GM19438 (cell line): ENCODE data around the gene TMEM115.

Experiments used
- ATAC-seq: cut with Tn5 transposase; IDR thresholded peaks from one replicate; pipeline ENCODE4 v1.9.1; 2021; ENCODE audit warnings: low read depth; ENCODE audit not compliant: unreplicated experiment

TMEM115 gene

DNA sequence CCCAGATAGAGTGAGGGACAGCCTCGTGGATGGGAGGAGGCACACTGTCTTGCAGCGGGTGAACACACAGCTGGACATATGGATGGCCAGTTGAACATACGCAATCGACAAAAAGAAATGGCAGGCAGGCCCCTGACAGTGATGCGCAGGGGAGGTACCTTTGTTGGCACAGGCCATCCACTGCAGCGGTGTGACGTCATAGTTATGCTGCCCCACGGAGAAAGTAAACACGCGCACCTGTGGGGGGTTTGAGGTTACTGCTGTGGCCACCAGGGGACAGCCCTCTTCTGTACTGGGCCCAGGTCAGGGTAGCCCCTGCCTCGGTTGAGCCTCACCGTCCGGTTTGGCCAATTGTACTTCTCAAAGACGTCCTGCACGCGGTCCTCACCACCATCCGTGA, 19.4 kb upstream of the TMEM115 start:
- ATAC-seq: no peak

DNA sequence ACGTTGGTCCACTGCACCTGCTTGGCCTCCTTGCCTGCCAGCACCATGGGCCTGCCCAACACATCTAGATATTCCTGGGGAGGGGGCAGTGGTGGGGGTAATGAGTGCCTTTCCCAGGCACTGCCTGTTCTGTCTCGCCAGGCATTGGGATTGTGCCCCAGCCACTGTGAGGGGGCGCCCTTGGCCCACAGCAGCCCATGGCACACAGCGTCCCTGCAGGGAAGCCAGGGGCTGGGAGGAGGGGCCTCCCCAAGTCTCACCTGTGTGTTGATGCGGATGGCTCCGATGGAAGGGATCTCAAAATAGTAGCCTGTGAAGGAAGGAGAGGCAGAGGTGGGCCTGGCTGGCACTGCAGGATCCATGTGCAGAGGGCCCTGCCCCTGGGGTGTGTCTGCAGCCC, 18.7 kb upstream of the TMEM115 start:
- ATAC-seq: no peak

DNA sequence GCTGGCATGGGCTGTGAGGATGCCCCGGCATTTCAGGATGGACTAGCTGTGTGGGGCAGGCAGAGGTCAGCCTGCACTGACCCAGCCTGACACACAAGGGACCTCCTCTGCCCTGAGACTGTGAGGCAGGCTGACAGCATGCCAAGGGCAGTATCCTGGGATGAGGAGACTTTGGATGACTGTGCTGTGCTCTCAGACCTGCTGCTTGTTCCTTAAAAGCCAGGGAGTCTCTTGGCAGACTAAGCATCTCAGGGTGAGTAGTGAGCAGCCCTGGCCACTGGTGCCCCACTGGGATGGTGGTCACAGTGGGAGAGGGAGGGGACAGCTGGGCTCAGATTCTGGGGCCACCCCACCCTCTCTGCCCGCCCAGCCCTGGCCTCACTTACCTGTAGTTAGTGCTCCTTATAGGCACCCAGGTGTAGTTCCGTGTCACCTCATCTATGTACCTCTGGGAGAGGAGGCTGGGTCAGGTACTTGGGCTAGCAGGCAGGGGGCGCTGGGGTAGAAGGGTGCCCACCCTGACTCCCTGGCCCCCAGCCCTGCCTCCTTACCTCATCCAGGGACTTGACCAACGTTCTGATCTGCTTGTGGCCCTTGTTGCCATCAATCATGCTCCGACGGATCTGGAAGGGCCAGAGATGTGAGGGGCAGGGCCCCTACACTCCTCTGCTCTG, 16.1 kb upstream of the TMEM115 start:
- ATAC-seq: no peak

DNA sequence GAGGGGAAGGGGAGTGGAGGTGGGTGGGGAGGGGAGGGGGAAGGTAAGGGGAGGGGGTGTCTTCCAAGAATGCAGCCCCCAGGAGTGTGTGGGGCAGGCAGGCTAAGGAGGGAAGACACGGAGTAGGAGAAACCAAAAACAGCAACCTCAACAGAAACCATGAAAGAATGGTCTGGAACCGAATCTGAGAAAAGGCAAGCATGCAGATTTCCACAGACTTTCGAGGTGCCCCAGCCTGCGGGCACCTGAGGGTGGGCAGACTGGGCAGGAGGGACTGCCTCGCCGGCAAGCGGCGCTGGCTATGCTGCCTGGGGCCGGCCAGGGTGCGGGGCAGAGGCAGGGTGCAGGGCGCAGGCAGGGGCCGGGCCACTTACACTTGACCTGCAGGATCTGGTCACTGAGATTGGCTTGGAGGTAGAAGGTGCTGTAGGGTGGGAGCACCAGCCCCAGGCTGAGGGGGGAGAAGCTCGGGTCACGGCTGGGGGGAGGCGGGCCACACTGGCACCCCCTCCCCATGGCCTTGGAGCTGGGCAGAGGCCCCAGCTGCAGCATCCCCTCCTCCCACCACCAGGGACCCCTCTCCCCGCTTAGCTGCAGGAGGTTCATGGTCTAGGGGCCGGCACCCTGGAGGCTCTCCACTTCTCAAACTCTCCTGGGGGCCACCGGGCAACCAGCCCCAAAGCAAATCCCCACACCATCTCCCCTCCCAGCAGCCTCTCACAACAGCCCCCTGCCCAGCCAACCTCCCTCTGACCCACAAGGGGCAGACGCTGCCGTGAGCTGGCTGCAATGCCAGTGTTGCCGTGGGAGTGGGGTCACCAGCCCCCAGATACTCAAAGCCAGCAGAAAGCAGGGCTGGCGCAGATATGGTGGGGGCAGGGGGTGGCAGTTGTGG, 15.3 kb upstream of the TMEM115 start:
- ATAC-seq: no peak

DNA sequence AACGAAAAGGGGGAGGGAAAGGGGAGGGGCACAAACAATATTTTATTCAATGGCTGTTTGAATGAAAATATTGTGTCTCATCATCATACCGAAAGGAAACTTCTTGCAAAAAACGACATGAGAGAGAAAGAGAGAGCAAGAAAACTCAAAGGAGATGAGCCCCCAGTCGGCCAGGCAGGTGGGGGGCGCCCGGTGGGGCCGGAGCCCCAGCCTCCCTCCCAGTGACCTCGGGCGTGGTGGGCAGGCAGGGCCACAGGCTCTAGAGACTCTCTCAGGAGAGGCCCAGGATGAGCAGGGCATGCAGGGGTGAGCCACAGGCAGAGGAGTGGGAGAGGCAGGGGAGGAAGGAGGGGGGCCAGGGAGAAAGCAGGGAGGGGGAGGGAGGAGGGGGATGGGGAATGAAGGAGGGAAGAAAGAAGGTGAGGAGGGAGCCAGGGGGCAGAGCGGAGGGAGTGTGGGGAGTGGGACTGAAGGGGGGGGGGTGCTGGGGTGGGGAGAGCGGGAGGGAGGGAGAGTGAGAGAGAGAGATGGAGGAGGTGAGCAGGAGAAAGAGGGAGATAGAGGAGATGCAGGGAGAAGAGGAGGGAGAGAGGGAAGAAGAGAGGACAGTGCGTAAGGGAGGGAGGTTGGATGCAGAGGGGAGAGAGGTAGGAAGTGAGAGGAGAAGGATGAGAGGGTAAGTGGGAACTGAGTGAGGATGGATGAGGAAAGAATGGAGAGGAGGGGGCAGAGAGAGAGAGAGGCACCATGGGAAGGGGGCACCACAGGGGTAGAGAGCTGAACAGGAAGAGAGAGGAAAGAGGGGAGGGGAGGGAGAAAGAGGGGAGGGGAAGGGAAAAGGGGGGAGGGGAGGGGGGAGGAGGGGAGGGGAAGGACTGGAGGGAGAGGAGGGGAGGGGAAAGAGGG, 14.1 kb upstream of the TMEM115 start:
- ATAC-seq: no peak

DNA sequence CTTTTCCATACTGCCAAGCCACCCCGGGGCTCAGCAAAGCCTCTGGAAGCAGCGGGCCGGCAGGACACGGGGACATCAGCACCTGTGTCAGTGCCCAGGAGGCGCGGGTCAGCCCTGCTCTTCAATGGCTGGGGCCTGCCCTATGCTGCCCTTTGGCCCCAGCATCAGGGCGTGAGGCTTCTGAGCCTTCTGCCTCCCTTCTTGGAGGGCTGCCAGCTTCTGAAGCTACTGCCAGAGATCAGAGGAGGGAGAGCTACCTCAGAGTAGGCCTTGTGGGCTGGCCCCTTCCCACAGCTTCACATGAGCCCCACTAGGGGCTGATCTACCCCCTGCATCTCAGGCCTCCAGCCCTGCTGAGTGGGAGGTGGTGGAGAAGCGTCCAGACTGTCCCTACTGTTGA, 13.0 kb upstream of the TMEM115 start:
- no peak for ATAC-seq

DNA sequence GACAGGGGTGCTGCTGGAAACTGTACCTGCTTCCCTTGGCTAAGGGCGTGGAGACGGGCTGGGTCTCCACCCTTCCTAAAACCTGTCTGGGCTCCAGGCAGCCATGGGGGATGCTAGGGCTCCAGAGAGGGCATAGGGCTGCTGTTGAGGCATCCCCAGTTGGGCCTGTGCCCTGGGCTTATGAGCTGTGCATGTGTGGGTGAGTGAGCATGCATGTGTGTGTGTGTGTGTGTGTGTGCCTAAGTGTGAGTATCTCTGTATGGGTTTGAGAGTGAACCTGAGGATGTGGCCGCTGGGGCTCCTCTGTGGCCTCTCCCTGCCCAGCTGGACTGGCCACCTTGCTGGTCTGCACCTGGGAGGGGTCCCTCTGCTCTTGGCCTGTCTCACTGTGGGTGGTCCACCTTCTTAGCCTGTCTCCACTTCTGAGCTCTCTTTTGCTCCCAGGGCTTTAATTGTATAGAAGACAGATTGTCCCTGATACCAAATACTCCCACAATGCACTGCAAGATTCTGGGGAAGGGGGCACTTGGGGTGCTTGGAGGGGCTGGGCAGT, 11.9 kb upstream of the TMEM115 start:
- no peak for ATAC-seq

DNA sequence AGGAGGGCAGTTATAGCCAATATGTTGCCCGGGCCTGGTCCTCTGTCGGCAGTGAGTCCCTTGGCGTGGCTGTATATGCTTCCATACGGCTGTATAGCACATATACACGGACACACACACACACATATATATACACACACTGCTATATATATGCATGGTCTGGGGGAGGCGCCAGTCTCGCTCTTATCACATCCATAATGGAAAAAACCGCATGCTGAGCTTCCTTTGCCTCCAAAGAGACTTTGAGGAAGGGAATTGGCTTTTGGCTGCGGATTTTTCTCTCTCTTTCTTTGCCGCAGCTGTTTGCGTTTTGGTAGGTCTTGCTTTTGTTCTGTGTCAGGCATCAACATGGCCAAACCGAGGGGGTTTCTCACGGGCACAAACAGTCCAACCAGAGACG, 11.3 kb upstream of the TMEM115 start:
- ATAC-seq: no peak

DNA sequence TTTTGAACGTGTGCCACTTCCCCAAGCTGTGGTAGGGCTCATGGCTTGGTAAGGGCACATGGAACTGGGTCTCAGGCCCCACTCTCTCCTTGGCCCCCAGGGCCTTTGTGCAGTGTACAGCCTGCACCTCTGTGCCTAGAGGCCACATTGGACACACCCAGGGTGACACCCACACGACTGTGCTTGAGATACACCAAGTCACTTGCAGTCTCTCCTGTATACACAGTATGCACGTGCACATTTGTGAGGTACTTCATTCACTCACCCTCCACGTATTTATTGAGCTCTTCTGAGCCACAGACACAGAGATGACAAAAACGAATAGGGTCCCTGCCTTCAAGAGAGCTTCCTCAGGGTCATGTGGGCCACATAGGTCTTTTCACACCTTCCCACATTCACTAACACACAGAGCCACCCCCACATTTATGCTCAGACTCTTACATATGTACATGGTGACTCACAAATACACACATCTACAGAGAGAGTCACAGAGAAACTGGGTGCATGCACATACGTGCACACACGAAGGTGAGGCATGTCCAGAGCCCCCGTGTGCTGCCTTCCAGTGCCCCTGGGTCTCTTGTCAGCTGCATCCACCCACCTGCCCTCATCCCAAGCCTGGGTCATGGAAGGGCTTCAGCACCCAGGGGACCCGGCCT, 9.8 kb upstream of the TMEM115 start:
- no peak for ATAC-seq

DNA sequence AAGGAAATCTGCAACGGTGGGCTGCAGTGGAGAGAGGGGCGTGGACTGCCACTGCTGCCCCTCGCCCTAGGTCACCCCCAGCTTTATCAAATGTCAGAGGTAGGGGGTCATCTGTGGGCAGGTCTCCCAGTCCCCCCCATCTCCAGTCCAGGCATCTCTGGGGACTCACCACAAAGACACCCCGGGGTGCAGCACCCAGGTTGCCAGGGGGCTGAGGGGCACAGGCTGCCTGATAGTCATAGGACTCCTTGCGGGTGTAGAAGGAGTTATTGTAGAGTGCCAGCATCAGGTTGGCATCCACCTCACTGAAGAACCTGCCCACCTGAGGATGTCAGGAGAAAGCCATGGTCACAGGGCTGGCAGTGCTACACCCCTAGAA, 6.5 kb upstream of the TMEM115 start:
- ATAC-seq: no peak

DNA sequence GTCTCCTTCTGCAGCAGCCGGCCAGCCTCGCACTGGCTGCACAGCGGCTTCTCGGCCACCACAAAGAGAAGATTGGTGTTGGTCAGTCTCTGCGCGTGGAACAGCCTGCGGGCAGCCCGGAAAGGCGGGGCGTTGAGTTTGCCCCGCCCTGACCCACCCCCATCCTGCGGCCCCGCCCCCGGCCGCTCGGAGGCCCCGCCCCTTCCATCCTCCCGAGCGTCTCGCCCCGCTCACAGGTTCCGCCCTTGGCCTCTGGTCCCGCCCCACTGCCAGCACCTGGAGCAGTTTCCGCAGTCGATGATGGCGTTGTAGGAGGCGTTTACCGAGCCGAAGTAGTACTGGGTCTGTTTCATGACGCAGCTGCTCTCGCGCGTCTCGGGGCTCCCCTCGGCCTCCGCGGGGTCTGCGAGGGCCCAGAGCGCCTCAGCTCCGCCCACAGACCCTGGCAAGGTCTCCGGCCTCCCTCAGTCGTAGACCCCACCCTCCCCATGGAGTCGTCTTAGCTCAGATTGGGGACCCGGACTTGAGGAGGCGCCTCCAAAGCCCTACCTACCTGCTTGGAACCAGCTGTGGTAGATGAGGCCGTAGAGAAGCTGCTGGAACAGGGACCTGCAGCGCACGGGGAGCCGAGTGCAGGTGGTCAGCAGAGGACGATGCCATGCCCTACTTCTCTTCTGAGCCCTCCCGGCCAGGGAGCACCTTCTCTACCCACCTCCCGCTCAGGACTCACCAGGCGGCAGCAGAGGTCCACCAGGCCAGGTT, 5.9 kb upstream of the TMEM115 start:
- ATAC-seq: peak; percentile 83

DNA sequence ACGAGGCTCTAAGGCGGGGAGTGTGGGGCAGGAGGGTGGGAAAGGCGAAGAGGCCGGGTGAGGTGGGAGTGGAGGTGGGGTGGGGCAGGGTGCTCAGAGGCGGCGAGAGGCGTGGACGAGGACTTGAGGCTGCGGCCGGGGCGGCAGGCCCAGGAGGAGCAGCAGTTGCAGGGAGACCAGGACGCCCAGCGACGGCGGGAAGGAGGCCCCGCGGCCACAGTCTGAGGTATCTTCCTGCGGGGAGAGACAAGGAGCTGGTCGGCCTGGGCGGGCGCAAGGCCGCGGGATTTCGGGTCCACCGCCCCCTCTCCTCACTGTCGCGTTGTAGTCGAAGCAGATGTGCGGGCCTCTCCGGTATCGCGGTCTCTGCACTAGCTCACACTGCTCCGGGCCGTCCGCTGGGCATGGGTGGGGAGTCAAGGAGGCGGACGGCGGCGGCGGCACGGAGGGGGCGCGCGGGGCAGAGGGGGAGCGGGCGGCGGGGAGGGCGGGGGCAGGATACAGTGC, 5.3 kb upstream of the TMEM115 start:
- peak; percentile 35 for ATAC-seq

DNA sequence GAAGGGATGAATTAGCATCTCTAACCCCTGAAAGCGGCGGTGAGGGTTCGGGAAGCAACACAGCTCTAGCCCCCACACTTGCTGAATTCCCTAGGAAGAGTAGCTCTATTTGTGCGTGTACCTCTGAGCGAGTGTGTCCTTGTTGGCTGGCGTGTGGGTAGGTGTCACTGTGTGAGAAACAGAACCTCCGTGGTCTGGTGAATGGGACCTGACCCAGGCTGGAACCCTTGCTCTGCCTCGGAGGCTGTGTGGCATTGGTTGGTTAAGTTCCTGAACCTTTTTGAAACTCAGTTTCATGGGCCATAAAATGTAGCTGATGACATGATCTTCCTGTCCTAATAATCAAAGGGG, 414 bp upstream of the TMEM115 start:
- no peak for ATAC-seq

DNA sequence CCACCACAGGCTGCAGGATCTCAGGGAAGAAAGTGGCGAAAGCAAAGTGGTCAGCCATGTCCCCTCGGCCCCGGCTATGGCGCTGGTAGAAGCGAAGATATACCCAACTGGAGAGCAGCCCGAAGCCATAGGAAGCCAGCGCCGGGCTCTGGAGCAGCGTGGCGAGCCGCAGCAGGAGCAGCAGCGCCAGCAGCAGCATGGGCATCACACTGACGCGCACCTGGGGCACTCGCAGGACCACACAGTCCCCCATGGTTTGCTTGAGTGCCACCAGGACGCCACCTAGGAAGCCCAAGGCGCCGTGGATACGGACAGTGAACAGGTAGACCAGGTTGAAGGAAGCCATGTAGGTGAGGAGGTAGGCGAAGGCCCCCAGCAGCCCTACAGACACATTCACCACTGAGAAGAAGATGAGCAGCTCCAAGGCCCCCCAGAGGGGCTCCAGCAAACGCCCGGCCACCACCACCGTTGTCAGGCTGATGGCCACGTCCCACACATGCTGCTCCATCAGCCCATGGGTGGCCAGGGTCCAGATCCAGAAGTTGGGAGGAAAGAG, 888 bp downstream of the TMEM115 start:
- ATAC-seq: no peak

DNA sequence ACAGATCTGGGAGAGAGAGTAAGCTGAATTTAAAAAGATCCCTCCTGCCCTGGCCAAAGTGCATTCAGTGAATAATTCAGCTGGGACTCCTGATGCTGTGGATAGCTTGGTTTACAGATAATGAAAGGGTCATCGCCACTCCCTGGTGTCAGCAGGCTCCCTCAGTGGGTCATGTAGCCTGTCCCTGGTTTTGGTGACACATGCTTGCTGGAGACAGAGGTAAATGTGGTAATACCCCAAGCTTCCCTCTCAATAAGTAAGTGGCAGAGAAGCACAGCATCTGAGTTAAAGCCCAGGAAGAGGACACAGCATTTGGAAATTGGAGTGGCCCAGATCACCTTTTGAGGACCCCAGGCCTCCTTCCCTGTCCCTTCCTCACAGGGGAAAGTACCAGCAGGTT, 1.8 kb downstream of the TMEM115 start:
- no peak for ATAC-seq

DNA sequence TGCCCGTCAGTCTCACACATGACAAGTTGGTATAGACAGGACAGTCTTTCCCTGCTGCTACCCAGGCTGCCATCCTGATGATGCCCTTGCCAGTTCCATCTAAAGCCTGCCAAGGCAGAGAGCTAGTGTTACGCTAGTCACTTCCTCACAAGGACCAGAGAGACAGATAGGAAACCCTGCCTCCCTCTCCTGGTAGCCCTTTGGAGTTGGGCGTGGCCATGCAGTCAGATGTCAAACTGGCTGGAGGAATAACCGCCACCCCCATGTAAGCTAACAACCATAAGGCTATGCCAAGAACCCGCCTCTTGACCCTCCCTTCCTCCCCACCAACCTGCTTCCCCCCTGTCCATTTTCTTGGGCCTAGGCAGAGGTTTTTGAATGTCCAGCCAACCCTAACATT, 2.8 kb downstream of the TMEM115 start:
- no peak for ATAC-seq

DNA sequence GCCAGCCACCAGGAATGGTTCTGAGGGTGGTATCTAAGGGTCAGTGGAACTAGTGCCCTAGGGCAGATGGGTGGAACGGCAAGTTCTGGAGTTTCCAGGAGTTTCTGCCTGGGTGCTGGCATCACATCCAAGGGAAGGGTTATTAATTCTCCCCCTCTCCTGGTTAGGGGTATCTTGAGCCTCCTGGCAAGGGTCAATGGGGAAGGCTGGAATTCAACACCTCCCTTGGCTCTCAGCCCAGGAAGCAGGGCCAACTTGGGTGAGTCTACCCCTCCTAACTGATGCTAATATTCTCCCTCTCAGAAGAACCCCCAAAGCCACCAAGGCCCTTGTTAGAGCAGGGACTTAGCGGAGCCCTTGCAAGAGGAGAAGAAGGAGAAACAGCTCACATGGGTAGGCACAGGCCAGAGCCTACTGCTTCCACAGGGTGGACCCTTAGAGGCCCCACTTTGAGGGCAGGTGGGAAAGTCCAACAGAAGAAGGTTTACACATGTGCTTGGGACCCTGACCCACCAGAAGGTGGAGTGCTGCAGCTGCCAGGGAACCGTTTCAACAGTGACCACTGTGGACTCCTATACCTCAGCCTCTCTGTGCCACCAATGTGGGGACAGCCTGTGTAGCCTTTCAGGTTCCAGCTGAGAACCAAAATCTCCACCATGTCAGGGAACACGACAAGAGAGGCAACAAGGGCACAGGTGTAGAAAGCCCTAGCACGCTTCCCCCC, 3.3 kb downstream of the TMEM115 start:
- ATAC-seq: no peak

DNA sequence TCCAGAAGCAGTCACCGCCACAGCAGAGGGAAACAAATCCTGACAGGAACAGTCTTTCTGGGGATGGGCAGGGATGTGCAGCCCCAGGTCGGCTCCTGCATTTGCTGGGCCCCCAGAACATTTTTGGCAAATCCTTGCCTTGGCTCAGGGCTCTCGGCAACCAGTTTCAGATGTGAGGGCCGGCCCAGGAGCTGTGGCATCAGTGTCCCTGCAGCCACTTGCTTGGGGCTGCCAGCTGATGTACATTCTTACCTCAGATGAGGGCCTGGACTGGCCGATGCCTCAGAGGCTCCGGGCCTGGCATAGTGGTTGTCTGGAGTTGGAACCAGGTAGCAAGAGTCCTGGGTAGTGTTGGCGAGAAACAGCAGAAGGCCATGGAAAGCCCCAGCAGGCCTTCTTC, 4.5 kb downstream of the TMEM115 start:
- ATAC-seq: no peak
